Uterus (tissue), 4 donors: ENCODE measurements around the gene TSFM. TPM values are rescaled to one million over a fixed set of nuclear protein-coding genes. Genes with fewer than 3 reads are reported as not detected.

ENCODE experiments used
- DNase-seq, 2 donors: peaks; one replicate each; pipeline ENCODE4 v3.0.0-alpha.2; 2019 to 2020
- H3K27ac ChIP-seq, 2 donors: fragments of 200-600 bp; sonication (generic); 1 replicate in 1 of 2; 2 replicates in 1 of 2; pipeline ENCODE4 v1.5.1; 2016 to 2018
- H3K27me3 ChIP-seq, 2 donors: fragments of 200-600 bp; sonication (generic); one replicate each; pipeline ENCODE4 v1.5.1; 2018 to 2019; ENCODE audit warnings: control low read depth in 1 of 2
- H3K36me3 ChIP-seq, 2 donors: fragments of 200-600 bp; sonication (generic); one replicate each; pipeline ENCODE4 v1.5.1; 2019; ENCODE audit warnings: control low read depth in 1 of 2
- H3K4me1 ChIP-seq, 2 donors: fragments of 200-600 bp; sonication (generic); one replicate each; pipeline ENCODE4 v1.5.1; 2018 to 2019; ENCODE audit warnings: control low read depth in 1 of 2
- H3K4me3 ChIP-seq, 2 donors: fragments of 200-600 bp; sonication (generic); 1 replicate in 1 of 2; 2 replicates in 1 of 2; pipeline ENCODE4 v1.5.1; 2018 to 2019; ENCODE audit warnings: mild to moderate bottlenecking in 1 of 2
- H3K9me3 ChIP-seq, 2 donors: fragments of 200-600 bp; sonication (generic); one replicate each; pipeline ENCODE4 v1.5.1; 2019; ENCODE audit warnings: control low read depth in 1 of 2
- CTCF ChIP-seq, 4 experiments: fragments of 200-600 bp in 2 of 4; fragments of 450-650 bp in 2 of 4; sonication (generic) in 2 of 4; IDR thresholded peaks; one replicate each; pipeline ENCODE4 v1.5.1; 2016 to 2019; ENCODE audit warnings: antibody characterized with exemption in 4 of 4, mild to moderate bottlenecking in 2 of 4, moderate library complexity in 1 of 4
- POLR2A ChIP-seq, 2 donors: fragments of 450-650 bp; IDR thresholded peaks; one replicate each; pipeline ENCODE4 v1.6.1; 2016; ENCODE audit warnings: antibody characterized with exemption in 2 of 2, mild to moderate bottlenecking in 1 of 2, moderate library complexity in 1 of 2
- intact Hi-C: fragments of 100-400 bp; cut with DNase I; formaldehyde crosslinking; loops from one replicate; pipeline ENCODE4 v1.15.1; 2023; ENCODE audit warnings: low total_unique reads
- total RNA-seq, 4 donors: library from RNA; depleted of rRNA in 3 of 4; stranded (reverse); fragments of >200 nt in 3 of 4; gene quantifications; one replicate each; pipeline versions ENCODE4 v1.1.0 to v1.2.4, GENCODE V29; 2014 to 2023
- donor health status: DM: yes; HTN: yes; CAD: no.

The TSFM gene
- total RNA-seq, 4 donors from 2014 or later, result 8.2 to 22.3 (median 16.7) TPM

- TF ChIP-seq POLR2A (IDR thresholded peaks at IDR 0.05) (no peak), CTCF (IDR thresholded peaks at IDR 0.05) (no peak)
- Histone ChIP-seq H3K27me3 (no peaks in the 10 kb centered on the region), H3K27ac (peak overlapping the region in 1 of 2 donors; percentile 43), H3K4me1 (peaks cover 0 to 19% of the 10 kb centered on the region in 2 donors), H3K4me3 (peak overlapping the region; percentile 40 to 80), H3K9me3 (no peaks in the 10 kb centered on the region), H3K36me3 (no peaks in the 10 kb centered on the region)
- intact Hi-C loops, result no loop called here
- no peak for DNase-seq
Measured at GRCh38 chr12:57755194-57755453, 27.5 kb upstream of the TSFM start.

GRCh38 chr12:57755454-57756372 is 26.9 kb upstream of the TSFM start:
- intact Hi-C loops, result no loop called here
- Histone ChIP-seq H3K4me3 (peak overlapping the region; percentile 40 to 80), H3K36me3 (no peaks in the 10 kb centered on the region), H3K27ac (peak overlapping the region in 1 of 2 donors; percentile 43), H3K27me3 (no peaks in the 10 kb centered on the region), H3K4me1 (peaks cover 0 to 19% of the 10 kb centered on the region in 2 donors), H3K9me3 (no peaks in the 10 kb centered on the region)
- DNase-seq, result no peak
- no peak for TF ChIP-seq CTCF (IDR thresholded peaks at IDR 0.05)
- no peak for TF ChIP-seq POLR2A (IDR thresholded peaks at IDR 0.05)

GRCh38 chr12:57756406-57757341 is 25.9 kb upstream of the TSFM start:
- Histone ChIP-seq H3K27ac (no peak overlapping the region), H3K4me1 (peaks cover 0 to 19% of the 10 kb centered on the region in 2 donors), H3K27me3 (no peaks in the 10 kb centered on the region), H3K36me3 (no peaks in the 10 kb centered on the region), H3K4me3 (no peak overlapping the region), H3K9me3 (no peaks in the 10 kb centered on the region)
- TF ChIP-seq POLR2A (IDR thresholded peaks at IDR 0.05), result no peak
- peak in 1 of 4 experiments; percentile 11 for TF ChIP-seq CTCF (IDR thresholded peaks at IDR 0.05)
- intact Hi-C loops, result no loop called here
- DNase-seq, result no peak

GRCh38 chr12:57757771-57758170 is 24.8 kb upstream of the TSFM start:
- peaks cover 1 to 6% of the 10 kb centered on the region in 2 donors for H3K27me3 ChIP-seq
- H3K36me3 ChIP-seq, result no peaks in the 10 kb centered on the region
- DNase-seq, result no peak
- no peak overlapping the region for H3K4me3 ChIP-seq
- intact Hi-C loops, result no loop called here
- TF ChIP-seq CTCF (IDR thresholded peaks at IDR 0.05) (no peak), POLR2A (IDR thresholded peaks at IDR 0.05) (no peak)
- no peak overlapping the region for H3K27ac ChIP-seq
- peaks cover 0 to 16% of the 10 kb centered on the region in 2 donors for H3K4me1 ChIP-seq
- H3K9me3 ChIP-seq, result no peaks in the 10 kb centered on the region
